ENCODE data around the gene CLCNKB.
A peak's percentile ranks its signal among the peaks of the same experiment; 100 is the strongest.

Gene CLCNKB

GRCh38 chr1:16076031-16076864 is 32.7 kb downstream of the CLCNKB start:
- DNase-seq (no peak), ATAC-seq (replicated peaks) (no peak)
- Mint-ChIP-seq H3K27ac (peak overlapping the region; percentile 42), H3K4me3 (no peak overlapping the region), H3K4me1 (peaks cover 23 to 45% of the 10 kb centered on the region in 2 donors), H3K36me3 (no peaks in the 10 kb centered on the region), H3K9me3 (no peaks in the 10 kb centered on the region), H3K27me3 (peaks cover 29 to 34% of the 10 kb centered on the region in 2 donors)

- no peaks in the 10 kb centered on the region for H3K9me3 Mint-ChIP-seq
- peaks cover 23 to 43% of the 10 kb centered on the region in 2 donors for H3K4me1 Mint-ChIP-seq
- DNase-seq = no peak
- H3K27ac Mint-ChIP-seq = peak overlapping the region; percentile 86
- peaks cover 26 to 33% of the 10 kb centered on the region in 2 donors for H3K27me3 Mint-ChIP-seq
- H3K36me3 Mint-ChIP-seq = no peaks in the 10 kb centered on the region
- ATAC-seq (replicated peaks) = no peak
- no peak overlapping the region for H3K4me3 Mint-ChIP-seq
Measured at GRCh38 chr1:16076865-16077238, 33.3 kb downstream of the CLCNKB start.

- H3K9me3 Mint-ChIP-seq = no peaks in the 10 kb centered on the region
- H3K36me3 Mint-ChIP-seq = no peaks in the 10 kb centered on the region
- H3K27ac Mint-ChIP-seq = peak overlapping the region; percentile 86
- peaks cover 20 to 35% of the 10 kb centered on the region in 2 donors for H3K4me1 Mint-ChIP-seq
- H3K27me3 Mint-ChIP-seq = peaks cover 22 to 25% of the 10 kb centered on the region in 2 donors
- DNase-seq (no peak), ATAC-seq (replicated peaks) (no peak)
- peak overlapping the region; percentile 31 to 59 for H3K4me3 Mint-ChIP-seq
Measured at GRCh38 chr1:16077406-16078245, 34.0 kb downstream of the CLCNKB start.

DNA sequence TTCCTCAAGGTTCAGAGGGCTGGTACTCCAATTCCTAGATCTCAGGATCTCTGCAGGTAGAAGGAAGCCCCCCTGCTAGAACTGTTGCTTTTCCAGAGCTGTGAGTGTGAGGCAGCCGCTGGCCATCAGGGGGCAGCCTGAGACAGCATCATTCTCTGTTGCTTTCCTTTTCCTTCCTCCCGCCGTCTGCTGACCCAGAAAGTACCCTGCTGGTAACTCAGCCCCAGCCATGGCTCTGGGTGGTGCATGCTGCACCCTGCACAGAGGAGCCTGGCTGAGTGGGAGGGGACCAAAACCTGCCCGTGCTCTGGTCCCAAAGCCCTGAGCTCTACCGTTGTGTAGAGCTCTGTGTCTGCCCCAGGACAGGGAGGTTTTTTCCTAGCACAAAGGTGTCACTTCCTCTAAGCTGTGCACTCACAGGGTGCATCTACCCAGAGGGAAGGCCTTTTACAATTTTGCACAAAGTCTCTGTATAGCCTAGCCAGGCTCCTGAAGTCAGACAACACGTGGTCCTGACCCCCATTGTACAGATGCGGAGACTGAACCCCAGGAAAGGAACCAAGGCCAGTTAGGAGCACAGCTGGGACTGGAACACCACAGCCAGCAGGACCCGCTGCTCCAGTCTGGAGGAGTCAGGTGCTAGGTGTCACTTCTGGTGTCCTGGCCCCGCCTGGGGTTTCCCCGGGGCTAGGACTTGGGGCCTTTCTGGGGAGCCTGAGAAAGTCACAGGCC is 35.5 kb downstream of the CLCNKB start:
- H3K4me3 Mint-ChIP-seq = peak overlapping the region; percentile 81 to 86
- no peaks in the 10 kb centered on the region for H3K36me3 Mint-ChIP-seq
- H3K27ac Mint-ChIP-seq = peak overlapping the region; percentile 82
- peaks cover 17 to 18% of the 10 kb centered on the region in 2 donors for H3K27me3 Mint-ChIP-seq
- DNase-seq = peak; percentile 80
- ATAC-seq (replicated peaks) = peak; percentile 94 to 95
- H3K4me1 Mint-ChIP-seq = peaks cover 17 to 29% of the 10 kb centered on the region in 2 donors
- no peaks in the 10 kb centered on the region for H3K9me3 Mint-ChIP-seq

DNA sequence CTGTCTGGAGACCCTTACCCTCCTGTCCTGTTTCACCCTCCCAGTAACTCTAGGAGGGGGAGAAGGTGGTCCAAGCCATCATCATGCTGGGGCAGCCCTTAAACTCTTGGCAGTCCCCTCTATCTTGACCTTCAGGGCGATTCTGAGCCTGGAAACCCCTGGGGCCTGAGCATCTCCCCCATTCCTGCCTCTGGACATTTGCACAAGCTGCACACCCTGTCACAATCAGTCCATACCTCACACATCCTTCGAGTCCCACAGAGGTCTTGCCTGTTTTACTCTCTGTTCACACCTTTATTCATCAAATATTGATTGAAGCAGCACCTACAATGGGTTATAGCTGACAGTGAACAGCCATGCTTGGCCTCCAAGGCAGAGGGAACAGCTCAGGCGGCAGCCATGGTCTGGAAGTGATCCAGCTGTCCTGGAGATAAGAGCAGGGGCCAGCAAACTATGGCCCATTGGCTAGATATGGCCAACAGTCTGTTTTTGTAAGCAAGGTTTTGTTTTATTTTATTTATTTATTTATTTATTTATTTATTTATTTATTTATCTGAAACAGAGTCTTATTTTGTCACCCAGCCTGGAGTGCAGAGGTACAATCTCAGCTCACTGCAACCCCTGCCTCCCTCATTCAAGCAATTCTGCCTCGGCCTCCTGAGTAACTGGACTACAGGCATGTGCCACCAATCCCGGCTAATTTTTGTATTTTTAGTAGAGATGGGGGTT is 37.0 kb downstream of the CLCNKB start:
- H3K27ac Mint-ChIP-seq = no peak overlapping the region
- H3K27me3 Mint-ChIP-seq = peaks cover 7 to 13% of the 10 kb centered on the region in 2 donors
- H3K9me3 Mint-ChIP-seq = no peaks in the 10 kb centered on the region
- no peak overlapping the region for H3K4me3 Mint-ChIP-seq
- no peak for DNase-seq
- no peak for ATAC-seq (replicated peaks)
- H3K4me1 Mint-ChIP-seq = peaks cover 10 to 22% of the 10 kb centered on the region in 2 donors
- H3K36me3 Mint-ChIP-seq = no peaks in the 10 kb centered on the region

DNA sequence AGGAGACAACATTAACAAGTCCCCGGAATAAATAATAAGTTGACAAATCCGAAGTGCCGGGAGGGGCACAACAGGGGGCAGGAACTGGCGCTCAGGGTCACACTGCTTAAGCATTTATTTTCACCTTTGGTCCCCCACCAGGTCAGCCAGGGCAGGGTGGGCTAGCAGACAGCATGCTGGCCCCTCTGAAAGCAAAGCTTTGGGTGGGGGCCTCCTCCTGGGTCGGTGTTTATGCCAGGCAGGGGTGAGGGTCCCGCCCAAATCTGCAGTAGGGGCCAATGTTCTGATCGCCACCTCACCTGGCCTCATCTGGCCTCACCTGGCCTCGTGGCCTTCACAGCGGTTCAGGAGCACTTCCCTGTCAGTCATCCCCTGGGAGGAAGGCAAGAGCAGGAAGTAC is 38.1 kb downstream of the CLCNKB start:
- Mint-ChIP-seq H3K4me3 (no peak overlapping the region), H3K9me3 (no peaks in the 10 kb centered on the region), H3K27ac (no peak overlapping the region), H3K4me1 (peaks cover 8 to 22% of the 10 kb centered on the region in 2 donors), H3K27me3 (peaks cover 0 to 7% of the 10 kb centered on the region in 2 donors), H3K36me3 (no peaks in the 10 kb centered on the region)
- DNase-seq (no peak), ATAC-seq (replicated peaks) (no peak)

DNA sequence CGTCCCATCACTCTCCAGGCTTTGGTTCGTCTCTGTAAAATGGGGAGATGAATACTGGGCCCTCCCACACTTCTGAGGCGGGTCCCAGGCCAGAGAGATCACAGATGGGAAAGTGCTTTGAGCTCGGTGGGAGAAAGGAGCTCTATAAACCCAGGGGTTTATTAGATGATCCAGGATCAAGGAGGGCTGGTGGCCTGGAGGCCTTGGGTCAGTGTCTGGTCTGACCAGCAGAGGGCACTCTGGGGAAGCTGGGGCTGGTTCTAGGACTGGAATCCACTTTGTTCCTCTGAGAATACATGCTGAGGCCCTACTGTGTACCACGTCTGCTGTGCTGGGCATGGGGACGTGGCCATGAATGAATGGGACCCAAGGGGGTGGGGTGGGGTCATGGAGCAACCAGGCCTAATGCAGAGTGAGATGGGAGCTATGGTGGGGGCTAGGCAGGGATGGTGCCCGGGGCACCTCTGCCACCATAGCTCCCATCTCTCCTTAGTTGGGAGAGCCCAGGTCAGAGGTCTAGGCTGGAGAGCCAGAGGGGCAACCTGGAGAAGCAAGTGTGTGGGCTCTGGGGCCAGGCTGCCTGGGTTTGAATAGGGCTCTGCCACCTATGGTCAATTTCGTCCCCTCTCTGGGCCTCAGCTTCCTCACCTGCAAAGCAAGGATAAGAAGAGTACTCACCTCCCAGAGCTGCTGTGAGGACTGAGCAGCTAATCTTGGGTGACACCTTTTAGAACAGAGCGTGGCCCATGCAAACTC is 38.9 kb downstream of the CLCNKB start:
- Mint-ChIP-seq H3K4me1 (peaks cover 8 to 21% of the 10 kb centered on the region in 2 donors), H3K27ac (no peak overlapping the region), H3K36me3 (no peaks in the 10 kb centered on the region), H3K4me3 (no peak overlapping the region), H3K27me3 (peaks cover 0 to 2% of the 10 kb centered on the region in 2 donors), H3K9me3 (no peaks in the 10 kb centered on the region)
- ATAC-seq (replicated peaks) (peak in 1 of 2 donors; percentile 21), DNase-seq (peak; percentile 33)

GRCh38 chr1:16083486-16083885 is 39.9 kb downstream of the CLCNKB start:
- Mint-ChIP-seq H3K27me3 (peaks cover under 1 to 9% of the 10 kb centered on the region in 2 donors), H3K4me1 (peaks cover 10 to 16% of the 10 kb centered on the region in 2 donors), H3K27ac (no peak overlapping the region), H3K4me3 (no peak overlapping the region), H3K36me3 (no peaks in the 10 kb centered on the region), H3K9me3 (no peaks in the 10 kb centered on the region)
- ATAC-seq (replicated peaks) = no peak
- no peak for DNase-seq

DNA sequence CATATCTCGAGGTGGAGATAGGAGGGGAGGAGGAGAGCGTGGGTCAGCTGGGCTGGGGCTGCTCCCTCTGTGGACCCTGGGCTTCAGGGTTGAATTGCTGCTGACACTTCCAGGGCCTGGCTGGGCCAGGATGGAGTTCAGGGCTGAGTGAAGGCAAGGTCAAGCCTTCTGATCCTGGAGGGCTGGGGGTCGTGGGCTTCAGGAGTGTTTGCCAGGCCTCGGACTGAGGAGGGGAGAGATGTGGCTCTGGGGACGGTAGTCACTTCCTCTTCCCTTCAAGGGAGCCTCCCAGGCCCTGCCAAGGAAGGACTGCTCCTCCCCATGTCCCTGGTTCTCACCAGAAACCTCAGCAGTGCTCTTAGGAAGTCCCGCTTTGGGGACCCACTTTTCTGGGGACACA is 41.9 kb downstream of the CLCNKB start:
- Mint-ChIP-seq H3K9me3 (no peaks in the 10 kb centered on the region), H3K27ac (no peak overlapping the region), H3K4me3 (no peak overlapping the region), H3K27me3 (peaks cover 17 to 21% of the 10 kb centered on the region in 2 donors), H3K36me3 (no peaks in the 10 kb centered on the region), H3K4me1 (peaks cover 8 to 21% of the 10 kb centered on the region in 2 donors)
- DNase-seq (no peak), ATAC-seq (replicated peaks) (no peak)

- Mint-ChIP-seq H3K27me3 (peaks cover 26 to 29% of the 10 kb centered on the region in 2 donors), H3K9me3 (no peaks in the 10 kb centered on the region), H3K36me3 (no peaks in the 10 kb centered on the region), H3K4me1 (peaks cover 8 to 21% of the 10 kb centered on the region in 2 donors), H3K4me3 (no peak overlapping the region), H3K27ac (no peak overlapping the region)
- ATAC-seq (replicated peaks) (no peak), DNase-seq (no peak)
Measured at GRCh38 chr1:16087733-16088132, 44.2 kb downstream of the CLCNKB start.

DNA sequence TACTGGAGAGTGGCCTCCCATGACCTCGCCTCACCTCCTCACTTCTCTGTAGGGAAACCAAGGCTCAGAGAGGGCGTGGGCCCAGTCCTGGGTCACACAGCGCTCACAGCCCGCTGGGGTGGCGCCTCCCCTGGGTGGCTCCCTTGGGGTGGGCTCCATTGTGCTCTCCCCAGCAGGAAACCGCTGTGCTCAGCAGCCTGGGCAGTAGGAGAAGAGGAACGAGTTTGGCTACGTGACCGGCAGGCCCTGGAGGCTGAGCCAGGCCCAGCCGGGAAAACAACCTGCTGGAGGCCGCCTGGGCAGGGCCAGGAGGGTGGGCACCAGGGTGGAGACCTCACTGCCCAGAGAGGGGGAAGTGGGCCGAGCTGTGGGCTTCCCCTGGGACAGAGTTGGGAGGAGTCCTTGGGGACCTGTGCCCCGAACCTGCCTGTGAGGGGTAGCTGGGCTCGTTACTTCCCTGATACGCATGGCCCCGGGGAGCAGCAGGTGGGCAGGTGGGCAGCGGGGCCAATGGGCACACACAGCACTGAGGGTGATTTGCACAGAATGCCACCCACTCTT is 44.8 kb downstream of the CLCNKB start:
- Mint-ChIP-seq H3K36me3 (no peaks in the 10 kb centered on the region), H3K4me3 (no peak overlapping the region), H3K27me3 (peaks cover 26 to 29% of the 10 kb centered on the region in 2 donors), H3K27ac (peak overlapping the region; percentile 59), H3K4me1 (peaks cover 8 to 21% of the 10 kb centered on the region in 2 donors), H3K9me3 (no peaks in the 10 kb centered on the region)
- ATAC-seq (replicated peaks) (no peak), DNase-seq (no peak)

- no peak for DNase-seq
- Mint-ChIP-seq H3K27ac (no peak overlapping the region), H3K4me3 (no peak overlapping the region), H3K9me3 (no peaks in the 10 kb centered on the region), H3K4me1 (peaks cover 8 to 21% of the 10 kb centered on the region in 2 donors), H3K36me3 (no peaks in the 10 kb centered on the region), H3K27me3 (peaks cover 26 to 29% of the 10 kb centered on the region in 2 donors)
- no peak for ATAC-seq (replicated peaks)
Measured at GRCh38 chr1:16088996-16089395, 45.4 kb downstream of the CLCNKB start.
